Cardiac muscle cell (in vitro differentiated cells and primary cell): ENCODE measurements around the gene NSD2. TPM values are rescaled to one million over a fixed set of nuclear protein-coding genes. Genes with fewer than 3 reads are reported as not detected.

Source experiments
- DNase-seq, 2 donors: peaks; one replicate each; pipeline versions ENCODE4 v3.0.0 to v3.0.0-alpha.2; 2010 to 2017; ENCODE audit warnings: low read depth in 1 of 2, low spot score in 1 of 2
- H3K27ac ChIP-seq: fragments of 200-600 bp; sonication (generic); 2 replicates; pipeline ENCODE4 v1.5.1; 2016
- H3K27me3 ChIP-seq: fragments of 200-600 bp; sonication (generic); 2 replicates; pipeline ENCODE4 v1.6.0; 2016; ENCODE audit warnings: control low read depth
- H3K36me3 ChIP-seq: fragments of 200-600 bp; sonication (generic); 2 replicates; pipeline ENCODE4 v1.5.1; 2016; ENCODE audit warnings: control low read depth
- H3K4me1 ChIP-seq: fragments of 200-600 bp; sonication (generic); 2 replicates; pipeline ENCODE4 v1.8.1; 2017; ENCODE audit warnings: low read depth, mild to moderate bottlenecking, mixed run types
- H3K4me3 ChIP-seq: fragments of 200-600 bp; sonication (generic); 2 replicates; pipeline ENCODE4 v1.5.1; 2016; ENCODE audit warnings: mild to moderate bottlenecking
- H3K9me3 ChIP-seq: fragments of 200-600 bp; sonication (generic); 2 replicates; pipeline ENCODE4 v1.5.1; 2017; ENCODE audit warnings: low read depth, mild to moderate bottlenecking, control low read depth
- polyA plus RNA-seq: library from polyadenylated mRNA; unstranded; fragments of >200 nt; fragmentation: Nextera tagmentation; extraction: Ambion mirVana; gene quantifications from 2 replicates; pipeline ENCODE4 v1.2.1, GENCODE V29; 2016
- total RNA-seq: library from RNA; depleted of rRNA; stranded (reverse); fragments of >200 nt; gene quantifications from 2 replicates; pipeline ENCODE4 v1.2.3, GENCODE V29; 2016
- TF ChIP-seq, protein P1 (sequence below): IDR thresholded peaks from 2 replicates; pipeline ENCODE4 v1.5.1; 2012; ENCODE audit warnings: low read depth, mild to moderate bottlenecking, low read length

The NSD2 gene
- total and polyA plus RNA-seq, 2 experiments from 2014 or later: 49.0 to 91.3 TPM

DNA sequence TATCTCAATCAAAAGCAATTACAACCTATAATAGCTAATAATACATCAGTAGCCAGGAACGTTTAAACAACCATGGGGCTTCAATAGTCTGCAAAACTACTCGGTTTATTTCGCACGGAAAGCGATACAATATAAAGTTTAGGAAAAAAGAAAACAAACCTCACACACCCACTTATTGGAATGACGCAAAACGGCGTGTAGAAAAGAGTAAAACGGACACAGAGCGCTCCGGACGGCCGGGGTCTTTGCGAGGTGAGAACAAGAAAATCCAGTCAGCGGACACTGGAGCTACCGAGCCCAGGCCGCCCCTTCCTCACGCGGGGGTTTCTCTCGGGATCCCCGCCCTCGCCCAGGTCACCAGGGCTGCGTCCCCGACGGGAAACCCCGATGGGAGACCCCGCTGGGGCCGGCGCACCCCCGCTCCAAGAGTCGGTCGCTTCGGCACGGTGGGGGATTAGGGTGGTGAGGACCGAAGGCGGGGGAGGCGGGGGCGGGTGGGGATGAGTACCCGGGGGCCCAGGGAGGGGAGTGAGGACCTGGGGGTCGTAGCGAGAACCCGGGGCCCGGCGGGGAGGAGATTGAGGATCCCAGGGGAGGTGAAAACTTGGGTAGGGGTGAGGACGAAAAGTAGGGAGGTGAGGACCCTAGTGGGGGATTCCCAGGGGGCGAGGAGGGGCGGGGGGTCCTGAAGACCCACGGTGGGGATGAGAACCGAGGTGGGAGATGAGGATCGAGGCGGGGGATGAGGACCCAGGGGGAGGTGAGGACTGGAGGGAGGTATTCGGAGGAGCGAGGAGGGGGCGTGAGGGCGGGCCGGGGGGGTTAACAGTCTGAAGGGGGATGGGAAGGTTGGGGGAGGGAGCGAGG is 136.8 kb downstream of the NSD2 start:
- H3K4me1 ChIP-seq: peaks cover 7% of the 10 kb centered on the region
- H3K27ac ChIP-seq: peak overlapping the region; percentile 100
- DNase-seq: peak; percentile 12 to 35
- H3K9me3 ChIP-seq: no peaks in the 10 kb centered on the region
- H3K27me3 ChIP-seq: no peaks in the 10 kb centered on the region
- TF ChIP-seq, protein P1, sequence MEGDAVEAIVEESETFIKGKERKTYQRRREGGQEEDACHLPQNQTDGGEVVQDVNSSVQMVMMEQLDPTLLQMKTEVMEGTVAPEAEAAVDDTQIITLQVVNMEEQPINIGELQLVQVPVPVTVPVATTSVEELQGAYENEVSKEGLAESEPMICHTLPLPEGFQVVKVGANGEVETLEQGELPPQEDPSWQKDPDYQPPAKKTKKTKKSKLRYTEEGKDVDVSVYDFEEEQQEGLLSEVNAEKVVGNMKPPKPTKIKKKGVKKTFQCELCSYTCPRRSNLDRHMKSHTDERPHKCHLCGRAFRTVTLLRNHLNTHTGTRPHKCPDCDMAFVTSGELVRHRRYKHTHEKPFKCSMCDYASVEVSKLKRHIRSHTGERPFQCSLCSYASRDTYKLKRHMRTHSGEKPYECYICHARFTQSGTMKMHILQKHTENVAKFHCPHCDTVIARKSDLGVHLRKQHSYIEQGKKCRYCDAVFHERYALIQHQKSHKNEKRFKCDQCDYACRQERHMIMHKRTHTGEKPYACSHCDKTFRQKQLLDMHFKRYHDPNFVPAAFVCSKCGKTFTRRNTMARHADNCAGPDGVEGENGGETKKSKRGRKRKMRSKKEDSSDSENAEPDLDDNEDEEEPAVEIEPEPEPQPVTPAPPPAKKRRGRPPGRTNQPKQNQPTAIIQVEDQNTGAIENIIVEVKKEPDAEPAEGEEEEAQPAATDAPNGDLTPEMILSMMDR: no peak
- H3K36me3 ChIP-seq: peaks cover 4% of the 10 kb centered on the region
- H3K4me3 ChIP-seq: peak overlapping the region; percentile 87

DNA sequence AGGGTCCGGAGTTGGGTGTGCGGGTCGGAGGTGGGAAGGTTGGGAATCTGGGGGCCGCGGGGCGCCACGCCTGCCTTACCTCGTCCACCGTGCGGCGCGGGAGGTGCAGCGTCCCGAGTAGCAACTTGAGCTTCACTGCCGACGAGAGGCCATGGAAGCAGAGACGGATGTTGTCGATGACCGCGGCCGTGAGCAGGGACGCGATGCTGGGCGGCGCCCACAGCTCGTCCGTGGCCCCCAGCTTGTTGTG is 137.4 kb downstream of the NSD2 start:
- DNase-seq: no peak
- TF ChIP-seq, protein P1: no peak
- Histone ChIP-seq H3K4me3 (peak overlapping the region; percentile 87), H3K9me3 (no peaks in the 10 kb centered on the region), H3K36me3 (no peaks in the 10 kb centered on the region), H3K4me1 (peaks cover 7% of the 10 kb centered on the region), H3K27ac (peak overlapping the region; percentile 100), H3K27me3 (no peaks in the 10 kb centered on the region)

DNA sequence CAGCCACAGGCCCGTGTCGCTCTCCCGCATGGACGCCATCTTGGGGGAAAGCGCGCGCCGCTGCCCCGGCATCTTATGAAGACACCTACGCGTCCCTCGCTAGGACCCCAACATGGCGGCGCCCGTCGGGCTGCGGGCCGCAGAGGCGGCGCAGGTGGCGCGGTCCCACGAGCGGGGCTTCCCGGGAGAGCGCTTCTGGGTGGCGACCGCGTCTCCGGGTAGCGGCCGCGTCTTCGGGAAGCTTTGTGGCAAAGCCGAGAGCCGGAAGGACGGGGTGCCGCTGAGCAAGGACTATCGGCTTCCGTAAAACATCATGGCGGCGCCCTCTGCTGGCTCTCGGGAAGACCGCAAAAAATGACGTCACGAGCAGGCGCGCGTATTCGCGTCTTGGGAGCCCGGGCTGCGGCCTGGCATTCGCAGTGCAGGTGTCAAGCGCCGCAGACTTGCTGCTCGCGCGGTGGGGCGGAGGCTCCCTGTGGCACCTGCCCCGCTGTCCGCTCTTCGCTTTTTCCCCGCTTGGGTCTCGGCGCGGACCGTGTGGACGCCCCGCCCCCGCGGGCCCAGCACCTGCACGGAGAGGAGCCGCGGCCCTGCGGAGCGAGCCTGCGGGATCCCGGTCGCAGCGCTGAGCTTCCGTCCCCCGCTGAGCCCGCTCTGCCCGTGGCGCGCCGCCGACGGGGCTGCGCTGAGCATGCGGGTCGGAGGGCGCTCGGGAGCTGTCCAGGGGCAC is 137.9 kb downstream of the NSD2 start, which contains the start of gene NELFA:
TSS of gene NELFA (minus strand) at position 54 of the 730 bp plus-strand sequence. CDS start at position 39, 15 bp downstream.
- Histone ChIP-seq H3K36me3 (no peaks in the 10 kb centered on the region), H3K27ac (peak within 1 kb of the TSS; percentile 100), H3K4me3 (peak within 1 kb of the TSS; percentile 87), H3K9me3 (no peaks in the 10 kb centered on the region), H3K4me1 (peaks cover 7% of the 10 kb centered on the region), H3K27me3 (no peaks in the 10 kb centered on the region)
- peak; percentile 95 to 98 for DNase-seq
- TF ChIP-seq, protein P1: peak; percentile 32

DNA sequence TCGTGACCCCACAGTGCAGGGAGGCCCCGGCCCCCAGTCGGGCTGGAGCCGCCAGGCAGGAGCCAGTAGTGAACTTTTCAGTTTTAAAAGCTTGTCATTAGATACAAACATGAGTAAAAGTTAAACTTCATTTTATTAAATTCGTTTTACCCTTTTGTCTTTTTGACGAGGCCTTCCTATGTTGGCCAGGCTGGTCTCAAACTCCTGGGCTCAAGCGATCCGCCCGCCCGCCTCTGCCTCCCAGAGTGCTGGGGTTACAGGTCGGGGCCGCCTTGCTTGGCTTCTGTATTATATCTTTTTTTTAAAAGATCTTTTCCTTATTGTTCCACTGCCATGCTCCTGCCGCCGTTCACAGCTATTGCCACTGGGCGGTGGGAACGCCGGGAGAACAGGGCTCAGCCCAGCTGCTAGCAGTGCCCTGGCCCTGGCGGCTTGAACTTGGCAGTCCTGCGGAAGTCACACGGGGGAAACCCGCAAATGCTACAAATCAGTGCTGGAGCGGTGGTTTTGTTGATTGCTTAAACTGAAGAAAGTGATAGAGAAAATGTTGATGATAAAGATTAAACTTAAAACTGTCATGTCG is 138.5 kb downstream of the NSD2 start:
- Histone ChIP-seq H3K36me3 (no peaks in the 10 kb centered on the region), H3K9me3 (no peaks in the 10 kb centered on the region), H3K4me1 (peaks cover 7% of the 10 kb centered on the region), H3K4me3 (peak overlapping the region; percentile 87), H3K27ac (peak overlapping the region; percentile 100), H3K27me3 (no peaks in the 10 kb centered on the region)
- TF ChIP-seq, protein P1: peak; percentile 37
- DNase-seq: peak; percentile 69 to 77

DNA sequence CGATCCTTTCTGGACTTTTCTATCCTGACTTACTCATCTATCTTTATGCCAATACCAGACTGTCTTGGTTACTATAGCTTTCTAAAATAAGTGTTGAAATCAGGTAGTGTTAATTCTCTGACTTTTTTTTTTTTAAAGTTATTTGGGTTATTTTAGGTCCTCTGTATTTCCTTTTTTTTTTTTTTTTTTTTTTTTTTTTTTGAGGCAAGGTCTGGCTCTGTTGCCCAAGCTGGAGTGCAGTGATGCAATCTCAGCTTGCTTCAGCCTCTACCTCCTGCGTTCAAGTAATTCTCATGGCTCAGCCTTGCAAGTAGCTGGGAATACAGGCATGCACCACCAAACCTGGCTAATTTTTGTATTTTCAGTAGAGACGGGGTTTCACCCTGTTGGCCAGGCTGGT is 140.4 kb downstream of the NSD2 start:
- no peaks in the 10 kb centered on the region for H3K27me3 ChIP-seq
- no peak overlapping the region for H3K4me3 ChIP-seq
- DNase-seq: peak in 1 of 2 donors; percentile 66
- no peaks in the 10 kb centered on the region for H3K9me3 ChIP-seq
- TF ChIP-seq, protein P1: no peak
- H3K36me3 ChIP-seq: no peaks in the 10 kb centered on the region
- peaks cover 7% of the 10 kb centered on the region for H3K4me1 ChIP-seq
- no peak overlapping the region for H3K27ac ChIP-seq
